Subcutaneous abdominal adipose tissue (tissue), 5 donors: ENCODE results near the gene SLC24A1.

Source experiments
- H3K27ac ChIP-seq: one replicate; pipeline ENCODE4 v1.7.0; 2013; ENCODE audit warnings: low read depth, mild to moderate bottlenecking, inconsistent platforms, low read length, moderate library complexity
- H3K27me3 ChIP-seq, 5 donors: one replicate each; pipeline ENCODE4 v1.7.0; 2013; ENCODE audit warnings: low read length in 5 of 5, inconsistent platforms in 1 of 5; ENCODE audit not compliant: control insufficient read depth in 5 of 5, insufficient read depth in 4 of 5
- H3K36me3 ChIP-seq, 5 donors: one replicate each; pipeline ENCODE4 v1.7.0; 2013; ENCODE audit warnings: low read length in 5 of 5; ENCODE audit not compliant: control insufficient read depth in 5 of 5, insufficient read depth in 5 of 5
- H3K4me1 ChIP-seq, 5 donors: one replicate each; pipeline ENCODE4 v1.7.0; 2013; ENCODE audit warnings: low read length in 5 of 5, mild to moderate bottlenecking in 3 of 5, moderate library complexity in 1 of 5; ENCODE audit not compliant: control insufficient read depth in 5 of 5, insufficient read depth in 5 of 5
- H3K4me3 ChIP-seq, 5 donors: one replicate each; pipeline ENCODE4 v1.7.0; 2013; ENCODE audit warnings: low read length in 5 of 5, low read depth in 1 of 5
- H3K9ac ChIP-seq, 5 donors: one replicate each; pipeline ENCODE4 v1.7.0; 2013; ENCODE audit warnings: low read length in 5 of 5, mild to moderate bottlenecking in 4 of 5, moderate library complexity in 3 of 5
- H3K9me3 ChIP-seq, 5 donors: one replicate each; pipeline ENCODE4 v1.7.0; 2013; ENCODE audit warnings: low read length in 5 of 5; ENCODE audit not compliant: control insufficient read depth in 5 of 5
- donor health status: healthy.
- donor health status: healthy.
- donor health status: healthy.
- donor health status: healthy.
- donor health status: healthy.

Gene SLC24A1

GRCh38 chr15:65663521-65663920 is 41.8 kb downstream of the SLC24A1 start:
- H3K9me3 ChIP-seq, result no peaks in the 10 kb centered on the region
- no peak overlapping the region for H3K27ac ChIP-seq
- no peaks in the 10 kb centered on the region for H3K4me1 ChIP-seq
- H3K27me3 ChIP-seq, result no peaks in the 10 kb centered on the region
- H3K36me3 ChIP-seq, result peaks cover 22 to 57% (median 34%) of the 10 kb centered on the region in 5 donors
- no peak overlapping the region for H3K9ac ChIP-seq
- no peak overlapping the region for H3K4me3 ChIP-seq

- Histone ChIP-seq H3K4me3 (no peak overlapping the region), H3K36me3 (peaks cover 29 to 72% (median 40%) of the 10 kb centered on the region in 5 donors), H3K9me3 (no peaks in the 10 kb centered on the region), H3K27me3 (no peaks in the 10 kb centered on the region), H3K4me1 (no peaks in the 10 kb centered on the region), H3K9ac (no peak overlapping the region), H3K27ac (no peak overlapping the region)
These were observed 44.5 kb downstream of the SLC24A1 start for GRCh38 chr15:65666257-65666656.

DNA sequence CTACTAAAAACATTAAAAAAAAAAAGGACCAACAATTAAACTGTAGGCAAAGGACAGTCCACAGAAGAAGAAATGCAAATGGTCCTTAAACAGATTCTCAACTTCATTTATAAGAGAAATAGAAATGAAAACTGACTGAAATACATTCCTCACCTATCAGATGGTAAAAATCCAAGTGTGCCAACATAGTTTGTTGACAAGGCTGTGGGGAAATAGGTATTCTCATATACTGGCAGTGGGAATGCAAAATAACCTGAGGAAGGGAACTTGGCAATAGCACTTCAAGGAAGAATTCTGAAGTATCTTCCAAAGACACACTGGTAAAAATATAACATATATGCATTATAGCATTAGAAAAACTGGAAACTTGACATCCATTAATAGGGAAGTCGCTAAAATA is 53.8 kb downstream of the SLC24A1 start:
- Histone ChIP-seq H3K27ac (no peak overlapping the region), H3K27me3 (no peaks in the 10 kb centered on the region), H3K36me3 (peaks cover 11 to 29% (median 23%) of the 10 kb centered on the region in 5 donors), H3K9ac (no peak overlapping the region), H3K4me3 (no peak overlapping the region), H3K4me1 (no peaks in the 10 kb centered on the region), H3K9me3 (no peaks in the 10 kb centered on the region)

- Histone ChIP-seq H3K4me1 (no peaks in the 10 kb centered on the region), H3K27me3 (no peaks in the 10 kb centered on the region), H3K4me3 (no peak overlapping the region), H3K27ac (no peak overlapping the region), H3K36me3 (peaks cover 7 to 25% (median 18%) of the 10 kb centered on the region in 5 donors), H3K9ac (no peak overlapping the region), H3K9me3 (no peaks in the 10 kb centered on the region)
These were observed 54.4 kb downstream of the SLC24A1 start for GRCh38 chr15:65676123-65676522.

DNA sequence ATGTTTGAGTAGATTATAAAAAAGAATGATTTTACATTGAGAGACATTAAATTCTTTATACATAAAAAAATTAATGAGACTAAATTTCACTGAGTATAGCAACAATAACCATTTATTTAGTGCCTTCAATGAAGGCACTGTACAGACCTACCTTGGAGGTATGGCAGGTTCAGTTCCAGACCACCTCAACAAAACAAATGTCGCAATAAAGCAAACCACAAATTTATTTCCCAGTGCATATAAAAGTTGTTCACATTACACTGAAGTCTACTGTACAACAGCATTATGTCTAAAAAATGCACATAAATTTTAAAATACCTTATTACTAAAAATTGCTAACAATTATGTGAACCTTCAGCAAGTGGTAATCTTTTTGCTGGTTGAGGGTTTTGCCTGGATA is 58.8 kb downstream of the SLC24A1 start:
- Histone ChIP-seq H3K4me1 (no peaks in the 10 kb centered on the region), H3K27ac (no peak overlapping the region), H3K4me3 (no peak overlapping the region), H3K9ac (no peak overlapping the region), H3K9me3 (no peaks in the 10 kb centered on the region), H3K27me3 (no peaks in the 10 kb centered on the region), H3K36me3 (peaks cover 0 to 6% (median 0%) of the 10 kb centered on the region in 5 donors)

DNA sequence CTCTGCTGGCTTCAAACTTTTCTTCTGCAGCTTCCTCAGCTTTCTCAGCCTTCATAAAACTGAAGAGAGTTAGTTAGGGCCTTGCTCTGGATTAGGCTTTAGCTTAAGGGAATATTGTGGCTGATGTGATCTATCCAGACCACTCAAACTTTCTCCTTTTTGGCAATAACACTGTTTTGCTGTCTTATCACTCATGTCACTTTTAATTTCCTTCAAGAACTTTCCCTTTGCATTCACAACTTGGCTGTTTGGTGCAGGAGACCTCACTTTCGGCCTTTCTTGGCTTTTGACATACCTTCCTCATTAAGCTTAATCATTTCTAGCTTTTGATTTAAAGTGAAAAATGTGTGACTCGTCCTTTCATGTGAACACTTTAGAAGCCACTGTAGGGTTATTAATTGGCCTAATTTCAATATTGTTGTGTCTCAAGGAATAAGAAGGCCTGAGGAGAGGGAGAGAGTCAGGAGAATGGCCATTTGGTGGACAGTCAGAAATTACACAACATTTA is 60.7 kb downstream of the SLC24A1 start:
- Histone ChIP-seq H3K4me1 (no peaks in the 10 kb centered on the region), H3K9ac (no peak overlapping the region), H3K27ac (no peak overlapping the region)

DNA sequence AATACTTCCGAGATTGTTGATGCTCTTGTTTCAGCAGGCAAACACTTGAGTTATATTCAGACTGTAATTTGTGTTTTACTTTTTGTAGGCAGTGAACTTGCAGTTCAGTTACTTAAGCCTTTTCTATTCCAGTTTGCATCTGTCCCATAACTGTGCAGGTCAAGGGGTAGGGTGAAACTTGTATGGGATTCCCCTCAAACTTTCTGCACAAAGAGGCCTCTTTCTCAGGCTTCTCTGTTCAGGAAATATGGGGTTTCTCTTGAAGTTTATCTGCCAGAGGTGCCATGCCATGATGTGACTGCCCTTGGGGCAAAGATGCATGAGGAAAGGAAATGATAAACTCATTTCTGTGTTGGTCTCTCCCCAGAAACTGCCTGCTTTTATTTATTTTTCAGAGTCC is 66.7 kb downstream of the SLC24A1 start:
- Histone ChIP-seq H3K27me3 (no peaks in the 10 kb centered on the region), H3K27ac (no peak overlapping the region), H3K36me3 (peaks cover 16 to 27% (median 26%) of the 10 kb centered on the region in 5 donors), H3K9me3 (no peaks in the 10 kb centered on the region), H3K4me1 (no peaks in the 10 kb centered on the region), H3K4me3 (no peak overlapping the region), H3K9ac (no peak overlapping the region)

More for the DNA sequence above, 60.7 kb downstream of the SLC24A1 start:
- Histone ChIP-seq H3K9me3 (no peaks in the 10 kb centered on the region), H3K27me3 (no peaks in the 10 kb centered on the region), H3K4me3 (no peak overlapping the region), H3K36me3 (no peaks in the 10 kb centered on the region)

- Histone ChIP-seq H3K4me3 (no peak overlapping the region), H3K36me3 (peaks cover 16 to 30% (median 27%) of the 10 kb centered on the region in 5 donors), H3K27me3 (no peaks in the 10 kb centered on the region), H3K27ac (no peak overlapping the region), H3K9ac (no peak overlapping the region), H3K4me1 (peaks cover 0 to 6% (median 0%) of the 10 kb centered on the region in 5 donors), H3K9me3 (no peaks in the 10 kb centered on the region)
These were observed 68.4 kb downstream of the SLC24A1 start for GRCh38 chr15:65690173-65690572.

DNA sequence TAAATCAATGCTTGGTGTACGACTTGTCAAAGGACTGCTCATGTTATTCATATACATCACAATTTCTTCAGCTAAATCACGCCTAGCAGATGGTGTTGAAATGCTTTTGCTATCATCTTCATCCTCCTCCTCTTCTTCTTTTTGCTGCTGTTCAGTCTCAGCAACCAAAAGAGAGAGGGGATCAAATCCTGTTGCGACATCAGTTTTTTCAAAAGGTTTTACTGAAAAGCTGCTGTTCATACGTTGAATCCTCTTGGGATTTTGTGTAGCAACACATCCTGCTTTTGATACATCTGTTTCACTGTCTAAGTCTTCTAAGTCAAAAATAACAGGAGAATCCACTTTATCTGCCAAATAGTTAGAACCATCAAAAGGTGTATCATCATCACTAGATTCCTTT is 69.0 kb downstream of the SLC24A1 start:
- no peaks in the 10 kb centered on the region for H3K27me3 ChIP-seq
- H3K4me3 ChIP-seq, result no peak overlapping the region
- peaks cover 16 to 30% (median 27%) of the 10 kb centered on the region in 5 donors for H3K36me3 ChIP-seq
- H3K27ac ChIP-seq, result no peak overlapping the region
- no peak overlapping the region for H3K9ac ChIP-seq
- no peaks in the 10 kb centered on the region for H3K9me3 ChIP-seq
- H3K4me1 ChIP-seq, result peaks cover 0 to 10% (median 0%) of the 10 kb centered on the region in 5 donors

GRCh38 chr15:65695081-65695480 is 73.3 kb downstream of the SLC24A1 start:
- peaks cover 0 to 10% (median 0%) of the 10 kb centered on the region in 5 donors for H3K4me1 ChIP-seq
- H3K36me3 ChIP-seq, result peaks cover 15 to 30% (median 23%) of the 10 kb centered on the region in 5 donors
- H3K9me3 ChIP-seq, result no peaks in the 10 kb centered on the region
- no peak overlapping the region for H3K27ac ChIP-seq
- H3K4me3 ChIP-seq, result no peak overlapping the region
- no peaks in the 10 kb centered on the region for H3K27me3 ChIP-seq
- peak overlapping the region in 1 of 5 donors; percentile 11 for H3K9ac ChIP-seq
